HG03060 (cell line): Measurements from ENCODE around the gene LTBP3.

ENCODE experiments used
- ATAC-seq: cut with Tn5 transposase; IDR thresholded peaks from one replicate; pipeline ENCODE4 v1.9.1; 2021; ENCODE audit warnings: low read depth, moderate number of reproducible peaks; ENCODE audit not compliant: unreplicated experiment

LTBP3 gene

DNA sequence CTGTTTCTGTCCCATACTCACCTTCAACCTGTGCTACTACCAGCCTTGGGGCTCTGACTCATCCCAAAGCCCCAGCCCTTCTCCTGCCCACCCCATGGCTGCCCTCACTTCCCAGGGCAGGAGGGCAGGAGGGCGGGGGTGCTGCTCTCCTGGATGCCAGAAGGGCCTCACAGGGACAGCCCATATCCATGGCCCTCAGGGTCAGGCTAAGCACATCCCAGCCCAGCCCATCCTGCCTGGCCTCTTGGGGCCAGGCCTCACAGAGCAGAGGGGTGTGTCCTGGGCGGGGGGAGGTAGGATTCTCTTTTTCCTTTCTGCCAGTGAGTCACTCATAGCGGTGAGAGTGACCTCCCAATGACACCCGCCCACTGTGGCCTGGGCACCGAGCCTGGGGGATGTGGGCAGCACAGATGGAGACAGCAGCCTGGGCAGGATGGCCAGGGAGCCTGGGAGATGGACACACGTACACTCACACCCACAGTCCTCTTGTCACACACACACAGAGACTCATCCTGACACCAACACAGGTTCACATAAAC, 2.4 kb downstream of the LTBP3 start:
- no peak for ATAC-seq

DNA sequence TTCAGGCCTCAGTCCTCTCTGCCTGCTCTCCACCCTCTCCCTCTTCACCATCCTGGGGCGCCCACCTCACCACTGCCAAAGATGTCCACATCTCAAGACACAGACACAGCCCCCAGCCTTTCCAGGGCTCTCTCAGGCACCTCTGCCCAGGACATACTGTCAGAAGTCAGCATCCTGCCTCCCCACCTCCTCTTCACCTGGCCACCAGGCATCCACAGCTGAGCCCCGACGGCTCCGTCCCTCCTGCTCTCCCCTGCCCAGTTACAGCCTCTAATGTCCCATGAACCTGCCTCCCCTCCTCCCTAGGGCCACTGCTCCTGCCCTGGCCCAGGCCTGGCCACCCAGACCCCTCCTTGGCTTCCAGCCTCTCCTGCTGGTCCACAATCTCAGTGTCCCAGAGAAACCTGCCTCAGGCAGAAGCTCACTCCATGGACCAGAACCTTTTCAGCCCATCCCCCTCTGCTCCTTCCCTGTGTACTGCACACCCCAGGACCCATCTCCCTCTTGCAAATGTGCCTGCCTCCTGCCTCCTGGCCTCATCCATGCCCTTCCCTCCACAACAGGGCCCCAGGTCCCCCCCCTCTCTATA, 3.2 kb downstream of the LTBP3 start:
- no peak for ATAC-seq

DNA sequence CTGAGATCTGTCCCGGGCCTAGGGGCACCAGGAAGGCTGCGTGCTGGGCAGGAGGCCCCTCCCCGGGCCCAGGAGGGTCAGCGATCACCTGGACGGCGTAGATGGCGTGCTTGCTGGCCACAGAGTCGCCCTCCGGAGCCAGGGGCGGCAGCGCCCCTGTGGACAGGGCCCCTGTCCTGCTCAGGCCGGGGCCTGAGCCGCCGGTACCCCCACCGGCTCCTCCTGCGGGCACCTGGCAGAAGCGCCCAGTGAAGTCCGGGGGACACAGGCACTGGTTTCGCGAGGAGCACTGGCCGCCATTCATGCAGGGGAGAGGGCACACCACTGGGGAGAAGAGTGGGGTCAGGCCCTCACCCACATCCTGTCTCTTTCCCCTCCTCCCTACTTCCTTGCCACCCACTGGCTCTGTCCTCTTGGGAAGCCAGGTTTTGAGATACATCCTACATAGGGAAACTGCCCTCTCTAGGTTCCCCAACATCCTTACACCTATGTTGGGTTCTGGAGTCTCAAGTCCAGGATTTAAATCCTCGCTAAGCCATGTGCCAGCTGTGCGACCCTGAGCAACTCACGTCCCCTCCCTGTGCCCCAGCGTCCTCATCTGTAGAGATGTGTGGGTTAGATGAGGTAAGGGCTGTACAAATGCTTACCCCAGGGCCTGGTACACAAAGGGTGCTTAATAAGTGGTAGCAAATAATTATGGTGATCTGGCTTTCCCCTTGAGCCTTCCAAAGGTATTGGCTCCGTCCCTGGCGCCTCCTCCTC, 3.9 kb downstream of the LTBP3 start:
- no peak for ATAC-seq

DNA sequence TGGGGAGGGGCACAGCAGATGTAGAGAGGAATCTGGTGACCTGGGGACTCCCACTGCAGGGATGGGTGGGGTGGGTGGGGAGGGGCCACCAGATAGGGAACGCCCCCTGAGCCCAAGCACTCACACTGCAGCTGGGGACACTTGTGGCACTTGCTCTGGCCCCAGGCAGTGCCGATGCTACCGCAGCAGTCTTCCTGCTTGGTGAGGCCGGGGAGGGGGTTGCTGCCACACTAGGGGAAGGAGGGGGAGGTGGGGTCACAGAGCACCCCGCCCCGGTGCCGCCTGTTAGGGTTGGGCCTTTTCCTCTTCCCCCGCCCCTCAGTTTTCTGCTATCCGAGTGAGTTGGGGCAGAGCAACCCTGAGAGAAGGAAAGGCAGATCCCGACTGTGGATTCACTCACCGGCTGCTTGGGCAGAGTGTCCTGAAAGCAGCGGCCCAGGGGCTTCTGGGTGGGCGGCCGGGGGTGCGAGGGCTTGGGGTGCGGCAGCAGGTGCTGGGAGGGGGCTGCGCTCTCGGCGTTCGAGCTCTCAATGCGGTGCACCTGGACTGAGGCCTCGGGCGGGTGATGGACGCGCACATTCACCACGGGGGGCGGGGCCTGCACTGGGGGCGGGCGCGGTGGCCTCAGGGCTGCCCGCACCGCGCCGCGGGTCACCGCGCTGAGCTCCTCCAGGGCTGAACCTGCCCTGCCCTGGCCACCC, 4.7 kb downstream of the LTBP3 start:
- no peak for ATAC-seq

DNA sequence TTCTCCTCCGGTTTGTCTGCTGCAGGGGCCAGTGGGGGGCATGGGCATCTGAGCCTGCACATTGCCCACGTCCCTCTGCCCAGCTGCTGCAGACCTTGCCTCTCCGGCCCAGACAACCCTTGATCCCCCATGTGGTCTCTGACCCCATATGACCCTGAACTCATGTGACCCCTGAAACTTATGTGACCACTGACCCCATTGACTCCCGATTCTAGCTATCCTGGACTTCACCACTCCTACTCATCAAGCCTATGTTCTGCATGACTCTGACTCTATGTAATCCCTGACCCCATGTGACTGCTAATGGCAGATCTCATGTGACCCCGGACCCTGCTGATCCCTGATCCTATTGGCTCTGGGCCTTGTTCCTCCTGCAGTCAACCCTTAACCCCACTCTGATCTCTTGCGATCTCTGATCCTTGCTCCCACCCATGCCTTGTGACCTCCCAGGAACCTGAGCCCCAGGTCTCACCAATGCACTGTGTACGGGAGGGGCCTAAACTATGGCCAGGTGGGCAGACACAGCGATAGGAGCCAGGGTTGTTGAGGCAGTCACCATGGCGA, 5.7 kb downstream of the LTBP3 start:
- ATAC-seq, result no peak

- no peak for ATAC-seq
Observed at GRCh38 chr11:65551572-65552387, 6.4 kb downstream of the LTBP3 start.

DNA sequence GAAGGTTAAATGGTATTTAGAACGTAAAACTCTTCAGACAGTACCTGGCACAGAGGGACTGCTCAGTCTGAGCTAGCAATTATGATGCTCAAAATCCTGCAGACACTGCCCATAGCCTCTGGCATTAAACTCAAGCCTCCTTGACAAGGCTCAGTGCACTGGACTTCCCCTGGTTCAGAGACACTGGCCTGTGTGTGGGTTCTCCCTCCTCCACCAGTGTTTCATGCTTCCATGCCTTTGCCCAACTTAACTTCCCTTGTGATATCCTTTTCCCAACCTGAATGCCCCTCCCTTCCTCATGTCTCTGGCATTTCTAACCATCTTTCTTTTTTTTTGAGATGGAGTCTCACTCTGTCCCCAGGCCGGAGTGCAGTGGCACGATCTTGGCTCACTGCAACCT, 9.1 kb downstream of the LTBP3 start:
- no peak for ATAC-seq

DNA sequence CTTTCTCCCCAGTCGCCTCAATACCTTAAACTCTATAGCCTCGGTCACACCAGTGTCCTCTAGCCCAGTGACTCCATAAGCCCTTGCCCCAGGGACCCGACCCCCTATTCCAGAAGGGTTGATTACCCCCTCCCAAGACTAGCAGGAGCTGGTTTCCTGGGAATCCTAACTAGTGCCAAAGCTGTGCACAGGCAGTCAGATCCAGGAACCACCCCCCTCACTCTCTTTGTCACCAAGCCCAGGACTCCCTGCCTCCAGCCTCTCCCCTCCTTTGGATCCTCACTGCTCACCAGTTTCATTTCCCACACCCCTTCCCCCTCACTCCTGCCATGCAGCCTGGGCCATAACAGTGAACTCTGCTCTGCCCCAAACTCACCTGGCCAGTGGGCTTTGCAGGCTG, 9.8 kb downstream of the LTBP3 start:
- ATAC-seq, result no peak

- no peak for ATAC-seq
Observed at GRCh38 chr11:65547446-65548125, 10.6 kb downstream of the LTBP3 start.

DNA sequence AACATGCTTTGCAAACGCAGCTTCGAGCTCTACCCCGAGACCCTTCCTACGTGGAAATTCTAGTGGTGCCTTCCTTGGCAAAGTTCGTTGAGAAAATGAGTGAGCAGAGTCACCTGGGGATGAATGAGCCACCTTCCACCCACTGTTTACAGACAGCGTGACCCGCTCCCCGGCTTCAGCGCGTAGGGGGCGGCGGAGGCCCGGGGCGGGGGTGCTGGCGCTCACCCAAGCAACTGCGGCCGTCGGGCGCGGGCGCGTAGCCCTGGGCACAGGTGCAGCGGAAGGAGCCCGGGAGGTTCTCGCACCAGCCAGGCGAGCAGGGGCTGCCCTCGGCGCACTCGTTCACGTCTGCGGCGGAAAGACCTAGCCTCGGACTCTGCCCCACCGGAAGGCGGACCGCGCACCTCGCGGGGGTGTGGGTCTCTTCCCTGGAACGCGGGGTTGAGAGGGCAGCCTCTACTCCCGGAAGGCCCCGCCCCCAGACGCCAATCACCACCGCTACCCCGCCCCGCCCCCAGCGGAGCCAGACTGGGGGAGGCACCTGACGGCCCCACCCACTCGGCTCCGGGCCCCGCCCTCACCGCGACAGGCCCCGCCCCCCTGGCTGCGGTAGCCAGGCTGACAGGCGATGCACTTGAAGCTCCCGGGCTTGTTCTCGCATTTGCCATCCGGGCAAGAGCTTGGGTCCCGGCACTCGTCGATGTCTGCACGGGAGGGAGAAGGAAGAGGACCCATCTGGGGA, 11.8 kb downstream of the LTBP3 start:
- peak; percentile 41 for ATAC-seq

DNA sequence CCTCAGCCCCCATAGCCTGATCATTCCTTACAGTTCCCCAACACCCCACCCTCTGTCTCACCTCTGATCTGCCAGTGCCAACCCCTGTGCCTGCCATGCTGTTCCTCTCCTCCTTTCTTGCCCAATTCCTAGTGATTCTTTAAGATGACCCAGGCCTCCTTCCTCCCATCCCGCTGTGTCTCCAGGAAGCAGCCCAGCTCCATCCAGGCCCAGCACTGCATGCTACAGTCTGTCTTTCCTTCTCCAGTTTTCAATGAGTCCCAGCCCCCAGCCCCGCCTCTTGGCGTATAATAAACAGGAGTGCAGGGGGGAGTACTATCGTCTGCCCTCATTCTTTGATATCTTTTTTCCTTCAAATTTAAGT, 12.3 kb downstream of the LTBP3 start:
- no peak for ATAC-seq

- no peak for ATAC-seq
Observed at GRCh38 chr11:65542738-65543390, 15.3 kb downstream of the LTBP3 start.

- no peak for ATAC-seq
Observed at GRCh38 chr11:65541093-65541982, 16.8 kb downstream of the LTBP3 start.

DNA sequence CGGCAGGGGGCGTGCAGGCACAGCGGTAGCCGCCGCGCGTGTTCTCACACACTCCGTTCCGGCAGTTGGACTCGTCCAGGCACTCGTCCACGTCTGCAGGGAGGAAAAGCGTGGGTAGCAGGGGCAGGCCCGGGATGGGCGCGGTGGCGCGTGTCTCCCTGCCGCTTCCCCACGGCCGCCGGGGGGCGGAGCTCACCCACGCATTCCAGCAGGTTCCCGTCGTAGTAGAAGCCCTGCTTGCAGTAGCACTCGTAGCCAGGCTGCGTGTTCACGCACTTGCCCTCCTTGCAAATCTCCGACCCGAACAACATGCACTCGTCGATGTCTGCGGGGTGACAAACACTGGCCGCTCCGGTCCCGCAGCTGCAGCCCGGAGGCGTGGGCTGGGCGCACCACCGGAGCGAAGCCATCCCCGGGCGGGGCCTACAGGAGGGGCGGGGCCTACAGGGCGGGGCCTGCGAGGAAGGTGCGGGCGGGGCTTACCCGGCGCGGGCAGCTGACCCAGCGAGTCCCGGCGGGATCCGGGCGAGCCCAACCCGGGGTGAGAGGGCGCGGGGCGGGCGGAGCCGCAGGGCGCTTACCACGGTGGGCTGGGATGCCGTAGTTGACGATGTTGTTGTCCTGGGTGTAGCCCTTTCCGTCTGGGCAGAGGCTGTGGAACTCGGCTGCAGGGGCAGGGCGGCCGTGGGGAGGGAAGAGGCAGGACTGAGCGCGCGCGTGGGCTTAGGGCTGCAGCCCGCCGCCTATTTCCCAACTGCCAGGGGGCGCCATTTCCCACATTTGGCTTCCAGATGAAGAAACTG, 17.7 kb downstream of the LTBP3 start:
- peak; percentile 37 for ATAC-seq

DNA sequence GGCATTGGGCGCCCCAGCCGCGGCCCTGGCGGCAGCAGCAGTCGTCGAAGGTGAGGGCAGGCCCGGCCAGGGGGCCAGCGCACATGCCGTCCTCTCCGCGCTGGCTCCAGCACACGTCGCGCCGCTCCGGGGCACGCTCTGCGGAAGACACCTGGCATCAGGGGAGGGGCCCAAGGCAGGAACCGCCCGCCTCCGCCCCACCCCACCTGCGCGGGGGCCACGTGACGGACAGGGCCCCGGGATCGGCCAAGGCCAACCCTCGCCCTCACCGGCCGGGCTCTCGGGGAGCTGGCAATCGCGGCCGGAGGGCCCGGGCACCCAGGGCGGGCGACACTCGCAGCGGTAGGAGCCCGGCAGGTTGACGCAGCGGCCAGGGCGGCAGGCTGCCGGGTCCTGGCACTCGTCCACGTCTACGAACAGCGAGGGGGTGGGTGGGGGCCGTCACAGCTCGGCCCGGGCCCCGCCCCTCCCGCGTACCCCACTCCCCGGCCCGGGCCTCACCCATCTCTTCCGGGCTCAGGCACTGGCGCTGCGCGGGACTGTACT, 18.3 kb downstream of the LTBP3 start:
- no peak for ATAC-seq

DNA sequence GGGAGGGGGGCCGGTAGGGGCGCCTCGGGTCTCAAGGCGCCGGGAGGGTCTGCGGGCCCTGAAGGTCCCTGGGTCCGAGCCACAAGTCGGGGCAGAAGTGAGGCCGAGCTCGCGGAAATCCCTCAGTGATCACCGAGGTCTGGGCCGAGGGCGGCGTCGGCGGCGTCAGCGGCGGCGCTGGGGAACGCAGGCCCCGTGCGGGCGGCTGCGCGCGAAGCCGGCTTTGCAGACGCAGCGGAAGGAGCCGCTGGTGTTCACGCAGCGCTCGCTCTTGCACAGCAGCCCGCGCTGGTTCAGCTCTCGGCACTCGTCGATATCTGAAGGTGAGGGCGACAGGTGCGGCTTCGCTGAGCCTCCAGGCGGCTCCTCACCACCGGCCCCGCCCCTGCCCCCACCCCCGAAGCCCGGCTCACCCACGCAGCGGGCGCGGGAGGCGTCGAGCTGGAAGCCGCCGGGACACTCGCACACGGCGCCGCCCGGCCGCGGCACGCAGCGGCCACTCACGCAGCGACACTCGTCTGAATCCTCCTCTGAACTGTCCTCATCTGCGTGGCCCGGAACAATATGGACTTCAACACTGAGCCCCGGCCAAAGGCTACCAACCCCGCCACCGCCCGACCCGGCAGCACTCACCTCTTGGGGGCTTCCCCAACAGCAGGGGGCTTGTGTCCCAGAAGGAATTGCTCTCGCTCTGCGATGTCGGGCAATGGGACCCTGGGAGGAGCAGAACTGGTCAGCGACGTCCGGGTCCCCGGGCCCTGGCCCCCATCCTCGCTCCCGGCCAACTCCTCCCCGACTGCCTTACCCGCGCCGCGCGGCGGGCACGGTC, 19.0 kb downstream of the LTBP3 start:
- ATAC-seq, result no peak
